DMS79 treated with DMSO at 0.1 percent for 48 hours (cell line): ENCODE results near the gene PCDHA1.
A peak's percentile ranks its signal among the peaks of the same experiment; 100 is the strongest.

Source experiments
- DNase-seq: peaks from one replicate; lab custom pipeline; 2025; lab: John Stamatoyannopoulos, UW

Gene PCDHA1

DNA sequence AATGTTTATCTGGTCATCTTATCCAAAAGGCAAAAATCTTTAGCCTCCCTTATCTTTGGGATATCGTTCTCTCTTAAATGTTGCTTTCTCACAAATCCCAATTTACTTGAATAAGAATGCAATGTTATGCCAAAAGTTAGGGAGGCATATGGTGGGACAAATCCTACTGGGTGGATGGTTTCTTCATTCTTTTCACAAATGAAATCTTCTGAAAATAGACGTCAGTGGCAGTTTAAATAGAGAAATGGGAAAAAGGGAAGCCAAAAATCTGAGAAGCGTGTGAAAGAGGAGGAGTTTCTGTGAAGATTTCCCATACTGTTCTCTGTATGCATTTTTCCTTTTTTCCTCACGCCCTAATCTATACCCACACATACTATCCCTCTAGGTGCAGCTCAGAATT is 137.7 kb downstream of the PCDHA1 start:
- DNase-seq = no peak

DNA sequence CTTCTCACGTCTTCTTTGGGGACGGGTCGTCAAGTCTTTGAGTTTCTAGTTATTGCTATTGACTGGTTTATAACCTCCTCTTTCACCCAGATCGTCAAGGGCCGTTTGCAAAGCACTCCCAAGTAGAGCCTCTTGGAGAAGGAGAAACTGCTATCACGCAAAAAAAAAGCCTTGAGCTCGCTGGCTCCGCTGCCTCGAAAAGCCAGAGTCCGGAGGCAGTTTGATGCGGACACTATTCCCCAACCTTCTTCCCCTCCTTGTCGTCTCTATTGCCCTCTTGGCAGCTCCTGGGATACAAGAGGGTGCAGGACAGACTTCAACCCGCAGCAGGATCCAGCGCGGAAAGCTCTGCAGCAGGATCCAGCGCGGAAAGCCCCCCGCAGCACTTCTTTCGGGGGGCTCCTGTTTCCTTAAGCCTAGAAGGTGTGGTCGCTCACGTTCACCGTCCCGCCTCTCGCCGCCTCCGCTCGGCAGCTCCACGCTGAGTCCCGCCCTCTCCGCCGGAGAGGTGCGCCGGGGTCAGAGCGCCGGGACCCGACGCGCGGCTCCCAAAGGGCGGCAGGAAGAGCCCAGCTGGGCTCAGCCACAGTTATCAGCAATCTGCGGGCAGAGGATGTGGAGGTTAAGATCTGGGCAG is 140.0 kb downstream of the PCDHA1 start, which contains the start of gene PCDHAC1:
PCDHAC1 (plus strand) TSS at position 494 of the 637 bp plus-strand sequence. CDS start 594 bp downstream, outside the sequence.
- peak; percentile 81 for DNase-seq

DNA sequence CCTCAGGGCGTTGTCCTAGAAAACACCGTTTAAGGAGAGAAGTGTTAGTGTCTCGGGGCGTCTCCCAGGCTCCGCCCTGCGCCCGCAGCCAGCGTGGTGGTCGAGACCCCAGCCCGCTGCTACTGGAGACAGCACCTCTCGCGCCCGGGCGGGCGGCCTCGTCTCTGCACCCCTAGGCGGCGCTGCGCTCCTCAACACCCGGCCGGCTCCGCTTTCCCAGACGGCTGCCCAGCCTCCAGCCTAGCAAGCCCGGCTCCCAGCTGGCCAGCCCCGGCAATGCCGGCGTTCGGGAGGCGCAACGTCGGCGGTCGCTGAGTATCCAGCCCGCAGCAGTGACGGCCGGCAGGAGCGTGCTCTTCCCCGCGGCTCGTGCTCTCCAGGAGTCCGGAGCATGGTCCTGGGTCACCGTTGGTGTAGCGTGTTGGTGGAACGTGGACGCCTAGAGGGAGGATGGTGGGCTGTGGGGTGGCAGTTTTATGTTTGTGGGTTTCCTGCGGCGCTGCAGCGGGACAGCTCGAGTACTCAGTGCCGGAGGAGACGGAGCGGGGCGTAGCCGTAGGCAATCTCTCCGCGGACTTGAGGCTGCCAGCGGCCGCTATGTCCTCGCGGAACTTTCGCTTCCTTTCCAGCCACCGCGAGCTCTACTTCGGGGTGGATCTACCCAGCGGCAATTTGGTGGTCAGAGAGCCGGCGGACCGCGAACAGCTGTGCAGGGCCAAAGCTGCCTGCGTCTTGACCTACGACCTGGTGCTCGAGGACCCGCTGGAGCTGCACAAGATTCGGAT is 140.7 kb downstream of the PCDHA1 start:
- DNase-seq = peak; percentile 81

DNA sequence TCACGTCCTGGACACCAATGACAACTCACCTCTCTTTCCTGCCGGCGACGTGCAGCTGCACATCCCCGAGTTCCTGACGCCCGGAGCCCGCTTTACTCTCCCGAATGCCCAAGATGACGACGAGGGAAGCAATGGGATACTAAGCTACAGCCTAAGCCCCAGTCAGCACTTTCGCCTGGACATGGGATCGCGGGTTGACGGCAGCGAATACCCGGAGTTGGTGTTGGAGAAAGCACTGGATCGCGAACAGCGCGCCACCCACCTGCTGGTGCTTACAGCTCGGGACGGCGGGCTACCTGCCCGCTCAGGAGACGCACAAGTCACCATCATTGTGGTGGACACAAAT is 141.3 kb downstream of the PCDHA1 start:
- no peak for DNase-seq

DNA sequence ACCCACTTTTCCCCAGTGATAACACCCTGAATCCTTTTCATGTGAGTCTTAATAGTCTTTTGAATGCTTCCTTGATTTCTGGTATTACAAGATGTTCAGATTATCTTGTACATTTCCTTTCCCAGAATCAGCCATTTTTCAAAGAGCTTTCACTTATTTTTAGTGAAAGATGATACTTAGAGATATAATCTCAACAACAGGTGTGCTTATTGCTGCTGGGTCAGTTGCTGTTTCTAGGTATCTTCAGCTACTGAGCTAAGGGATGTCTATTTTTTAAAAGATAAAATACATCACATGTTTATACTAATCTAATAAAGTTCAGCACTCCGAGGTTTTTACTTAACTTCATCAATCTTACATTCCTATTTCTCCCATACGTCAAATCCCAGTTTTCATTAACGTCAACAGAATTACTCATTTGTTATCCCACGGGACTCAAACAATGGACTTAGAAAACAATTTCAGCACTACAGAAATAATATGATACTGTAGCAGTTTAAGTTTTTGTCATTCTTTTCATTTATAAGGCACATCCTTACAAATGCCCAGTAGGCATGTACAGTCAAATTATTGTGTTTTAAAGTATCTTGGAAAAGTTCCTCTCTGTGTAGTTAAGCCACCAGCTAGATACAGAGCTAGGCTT is 149.1 kb downstream of the PCDHA1 start:
- no peak for DNase-seq

DNA sequence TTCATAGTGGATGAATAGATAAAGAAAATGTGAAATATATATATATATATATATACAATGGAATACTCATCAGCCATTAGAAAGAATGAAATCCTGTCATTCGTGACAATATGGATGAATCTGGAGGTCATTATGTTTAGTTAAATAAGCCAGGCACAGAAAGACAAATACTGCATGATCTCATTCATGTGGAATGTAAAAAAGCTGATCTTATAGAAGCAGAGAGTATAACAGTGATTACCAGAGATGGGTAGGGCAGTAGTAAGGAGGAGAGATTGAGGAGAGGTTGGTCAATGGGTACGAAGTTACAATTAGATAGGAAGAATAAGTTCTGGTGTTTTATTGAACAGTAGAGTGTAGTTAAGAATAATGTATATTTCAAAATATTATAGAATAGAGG is 160.6 kb downstream of the PCDHA1 start:
- DNase-seq = no peak

DNA sequence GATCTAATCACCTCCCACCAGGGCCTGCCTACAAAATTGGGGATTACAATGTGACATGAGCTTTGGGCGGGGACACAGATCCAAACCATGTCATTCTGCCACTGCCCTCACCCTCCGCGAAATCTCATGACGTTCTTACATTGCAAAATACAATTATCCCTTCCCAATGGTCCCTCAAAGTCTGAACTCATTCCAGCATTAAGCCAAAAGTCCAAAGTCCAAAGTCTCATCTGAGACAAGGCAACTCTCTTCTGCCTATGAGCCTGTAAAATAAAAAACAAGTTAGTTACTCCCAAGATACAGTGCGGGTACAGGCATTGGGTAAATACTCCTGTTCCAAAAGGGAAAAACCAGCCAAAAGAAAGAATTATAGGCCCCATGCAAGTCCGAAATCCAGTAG is 165.7 kb downstream of the PCDHA1 start:
- DNase-seq = no peak

DNA sequence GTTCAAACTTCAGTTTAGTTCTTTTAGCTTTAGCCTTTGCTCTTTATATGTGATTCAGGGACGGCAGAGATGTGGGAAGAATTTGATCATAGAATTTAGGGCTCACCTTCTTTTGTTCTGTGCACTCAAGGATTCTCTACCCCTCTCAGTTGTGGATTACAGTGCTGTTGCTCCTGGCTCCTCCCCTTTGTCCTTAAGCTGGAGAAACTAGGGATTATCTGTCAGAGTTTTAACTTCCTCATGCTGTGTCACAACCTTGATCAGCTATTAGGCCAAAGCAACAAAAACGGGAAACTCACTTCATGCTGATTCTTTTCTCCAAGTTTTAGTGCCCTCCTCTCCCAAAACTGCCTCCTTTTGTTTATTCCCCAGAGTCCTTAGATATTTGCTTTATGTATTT is 167.3 kb downstream of the PCDHA1 start:
- no peak for DNase-seq

DNA sequence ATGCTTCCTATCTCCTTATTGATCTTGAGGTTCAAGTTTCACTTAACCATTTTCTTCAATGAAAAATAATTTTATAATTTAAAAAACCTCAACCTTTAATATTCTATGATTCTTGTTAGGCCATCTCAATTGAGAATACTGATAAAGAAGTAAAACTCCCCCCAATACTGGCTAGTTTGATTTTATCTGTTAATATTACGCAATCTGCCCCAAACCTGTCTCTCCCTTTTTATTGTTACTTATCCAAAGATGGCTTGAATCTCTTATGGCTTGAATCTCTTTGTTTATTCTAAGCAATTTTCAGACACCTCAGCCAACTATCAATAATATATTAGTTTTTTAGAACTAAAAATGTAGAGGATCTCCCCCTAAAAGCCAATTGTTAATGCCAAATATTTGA is 176.2 kb downstream of the PCDHA1 start:
- DNase-seq = no peak

DNA sequence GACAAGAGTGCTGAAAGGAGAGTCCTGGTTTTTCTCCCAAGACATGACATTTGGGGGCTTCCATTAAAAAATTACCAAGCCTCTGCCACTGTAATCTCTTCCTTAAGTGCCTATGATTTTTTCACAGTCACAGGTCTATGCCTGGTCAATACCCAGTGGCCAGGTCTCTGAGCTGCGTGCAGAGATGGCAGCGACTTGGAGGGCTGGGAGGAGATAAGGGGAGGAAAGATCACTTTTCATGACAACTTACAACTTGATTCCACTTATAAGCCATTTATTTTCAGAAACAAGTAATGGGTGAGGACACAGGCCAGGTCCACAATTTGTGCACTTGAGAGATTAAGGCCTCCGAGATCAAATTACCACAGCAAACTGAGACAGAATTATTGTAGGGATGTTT is 178.4 kb downstream of the PCDHA1 start:
- DNase-seq = no peak

DNA sequence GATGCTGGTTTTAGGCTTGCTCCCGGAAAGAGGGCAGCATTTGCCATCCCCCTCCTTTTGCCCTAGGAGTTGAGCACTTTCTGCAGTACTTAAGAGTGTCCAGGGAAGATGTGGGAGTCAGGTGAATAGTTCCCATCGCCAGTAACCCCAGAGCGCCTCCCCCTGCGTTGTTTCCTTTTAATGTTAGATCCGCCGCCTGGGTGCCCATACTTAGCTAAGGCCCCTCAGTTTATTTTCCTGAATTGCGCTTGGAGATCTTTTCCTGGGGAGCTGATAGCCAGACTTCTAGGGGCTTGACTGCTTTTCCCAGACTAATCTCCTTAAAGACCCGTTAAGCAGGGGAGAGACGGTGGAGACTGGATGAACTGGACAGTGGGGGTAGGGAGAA is 180.0 kb downstream of the PCDHA1 start:
- DNase-seq = peak; percentile 24

DNA sequence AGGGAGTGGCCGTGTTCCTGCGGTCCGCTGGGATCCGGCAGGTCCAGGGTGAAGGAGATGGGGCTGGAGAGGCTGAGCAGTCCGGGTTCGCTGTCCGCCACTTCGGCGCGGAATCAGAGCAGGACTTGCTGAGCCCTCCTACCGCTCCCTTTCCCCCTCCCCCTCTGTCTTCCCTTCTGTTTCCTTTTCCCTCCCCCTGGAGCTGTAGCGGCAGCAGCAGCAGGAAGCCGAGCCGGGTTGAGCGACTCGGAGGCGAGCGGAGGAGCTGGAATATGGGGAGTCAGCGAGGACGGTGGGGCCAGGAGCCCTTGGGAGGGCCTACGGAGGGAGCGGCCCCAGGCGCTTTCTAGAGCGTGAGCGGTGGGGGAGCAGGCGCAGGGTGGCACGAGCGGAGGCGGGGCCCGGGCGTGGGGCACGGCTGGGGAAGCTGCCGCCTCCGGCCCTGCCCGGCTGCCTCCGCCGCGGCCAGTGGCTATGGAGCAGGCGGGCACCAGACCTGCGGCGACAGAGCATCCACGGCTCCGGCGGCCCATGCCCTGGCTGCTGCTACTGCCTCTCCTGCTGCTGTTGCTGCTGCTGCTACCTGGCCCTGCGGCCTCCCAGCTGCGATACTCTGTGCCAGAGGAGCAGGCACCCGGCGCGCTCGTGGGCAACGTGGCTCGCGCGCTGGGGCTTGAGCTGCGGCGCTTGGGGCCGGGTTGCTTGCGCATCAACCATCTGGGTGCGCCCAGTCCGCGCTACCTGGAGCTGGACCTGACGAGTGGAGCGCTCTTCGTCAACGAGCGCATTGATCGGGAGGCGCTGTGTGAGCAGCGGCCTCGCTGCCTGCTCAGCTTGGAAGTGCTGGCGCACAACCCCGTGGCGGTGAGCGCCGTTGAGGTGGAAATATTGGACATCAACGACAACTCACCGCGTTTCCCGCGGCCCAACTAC is 180.6 kb downstream of the PCDHA1 start, which contains the start of gene PCDHAC2:
PCDHAC2 (plus strand) TSS at position 184 of the 933 bp plus-strand sequence; CDS start at position 475, 291 bp downstream.
- peak; percentile 16 for DNase-seq

DNA sequence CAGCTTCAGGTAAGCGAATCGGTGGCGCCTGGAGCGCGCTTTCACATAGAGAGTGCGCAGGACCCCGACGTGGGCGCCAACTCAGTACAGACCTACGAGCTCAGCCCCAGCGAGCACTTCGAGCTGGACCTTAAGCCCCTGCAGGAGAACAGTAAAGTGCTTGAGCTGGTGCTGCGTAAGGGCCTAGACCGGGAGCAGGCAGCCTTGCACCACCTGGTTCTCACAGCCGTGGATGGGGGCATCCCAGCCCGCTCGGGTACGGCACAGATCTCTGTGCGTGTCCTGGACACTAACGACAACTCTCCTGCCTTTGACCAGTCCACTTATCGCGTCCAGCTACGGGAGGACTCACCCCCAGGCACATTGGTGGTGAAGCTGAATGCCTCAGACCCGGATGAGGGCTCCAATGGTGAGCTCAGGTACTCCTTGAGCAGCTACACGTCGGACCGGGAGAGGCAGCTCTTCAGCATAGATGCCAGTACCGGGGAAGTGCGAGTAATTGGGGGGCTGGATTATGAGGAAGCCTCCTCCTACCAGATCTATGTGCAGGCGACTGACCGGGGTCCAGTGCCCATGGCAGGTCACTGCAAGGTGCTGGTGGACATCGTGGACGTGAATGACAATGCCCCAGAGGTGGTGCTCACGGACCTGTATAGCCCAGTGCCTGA is 181.4 kb downstream of the PCDHA1 start:
- DNase-seq = no peak

DNA sequence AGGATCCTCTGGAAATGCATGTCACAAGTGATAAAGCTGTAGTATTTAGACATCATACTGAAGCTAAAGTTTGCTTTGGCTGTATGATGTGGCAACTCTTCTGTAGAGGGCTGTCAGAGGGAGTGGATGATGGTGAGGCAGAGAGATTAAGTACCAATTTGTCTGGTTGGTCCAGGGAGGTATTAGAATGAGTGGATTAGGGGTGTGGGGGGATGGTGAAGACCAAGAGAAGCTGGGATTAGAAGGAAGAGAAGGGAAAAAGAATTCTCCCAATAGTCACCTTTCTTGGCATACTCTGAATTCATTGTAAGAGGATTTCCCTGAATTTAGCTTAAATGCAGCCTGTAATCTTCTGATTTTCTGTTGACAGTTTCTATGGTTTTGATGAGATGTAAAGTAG is 183.9 kb downstream of the PCDHA1 start:
- no peak for DNase-seq

DNA sequence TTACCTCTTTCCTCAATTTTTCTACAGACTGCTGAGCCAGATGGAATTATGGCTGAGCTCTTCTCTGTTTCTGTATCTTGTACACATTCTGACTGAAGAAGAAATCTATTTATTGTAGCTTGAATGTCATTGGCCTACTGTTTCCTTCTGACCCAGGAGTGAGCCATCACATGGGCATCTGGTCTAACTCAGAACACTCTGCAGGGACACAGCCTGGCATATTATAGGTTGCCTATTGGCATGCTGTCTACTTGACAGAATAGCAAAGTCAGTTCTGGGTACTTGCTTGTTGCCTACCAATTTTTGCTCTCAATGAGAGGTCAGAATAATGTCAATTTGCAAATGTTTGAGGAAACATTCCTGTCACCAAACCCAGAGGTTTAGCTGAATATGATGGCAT is 187.6 kb downstream of the PCDHA1 start:
- no peak for DNase-seq

DNA sequence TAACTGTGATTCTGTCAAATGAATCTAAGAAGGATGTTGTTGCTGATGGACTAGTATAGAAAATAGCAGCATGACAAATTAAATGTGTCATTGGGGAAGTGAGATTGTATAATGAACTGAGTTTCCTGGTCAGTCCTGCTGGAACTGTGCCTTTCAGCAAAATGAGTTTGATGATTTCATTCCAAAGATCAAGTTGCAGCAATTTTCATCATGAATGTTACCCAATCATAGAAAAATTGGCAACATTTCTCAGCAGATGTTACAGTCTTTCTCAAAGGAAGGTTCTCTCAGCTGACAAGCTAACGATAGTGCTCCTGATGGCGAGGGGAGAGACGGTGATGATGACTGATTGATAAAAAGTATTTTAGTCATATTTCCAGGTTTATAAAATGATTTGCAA is 191.1 kb downstream of the PCDHA1 start:
- DNase-seq = no peak

DNA sequence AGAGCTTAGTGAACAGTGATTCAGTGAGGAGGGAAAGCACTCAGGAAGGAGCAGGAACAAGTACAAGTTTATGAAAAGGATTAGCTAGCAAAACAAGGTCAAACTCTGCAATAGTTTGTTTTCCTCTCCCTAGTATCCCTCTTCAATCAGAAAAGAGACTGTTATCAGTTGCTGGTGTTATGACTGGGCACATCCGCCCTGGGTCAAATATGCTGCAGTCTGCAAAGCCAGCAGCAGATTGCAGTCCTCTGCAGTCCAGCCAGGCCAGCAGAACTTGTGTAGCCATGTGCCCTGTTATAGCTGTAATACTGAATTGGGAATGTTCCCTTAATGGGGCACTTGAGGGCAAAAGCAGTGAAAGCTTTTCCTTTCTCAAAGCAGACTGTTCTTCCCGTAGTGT is 192.3 kb downstream of the PCDHA1 start:
- no peak for DNase-seq

DNA sequence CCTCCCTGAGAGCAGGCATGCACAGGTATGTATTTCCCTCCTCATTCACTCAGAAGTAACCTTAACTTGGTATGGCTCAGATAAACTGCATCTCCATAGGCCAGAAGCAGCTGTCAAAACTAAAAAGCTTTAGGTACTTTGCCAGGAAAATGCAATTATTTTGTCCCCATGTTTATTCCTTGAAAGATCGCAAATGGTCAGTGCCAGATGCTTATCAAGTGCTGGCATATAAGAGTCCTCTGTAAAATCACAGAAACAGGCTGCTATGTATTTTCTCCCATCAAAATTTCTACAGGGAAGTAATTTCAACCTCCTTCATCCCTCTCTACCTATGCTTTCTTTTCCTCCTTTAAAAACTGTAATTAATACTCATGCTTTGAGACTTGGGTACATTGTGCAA is 193.0 kb downstream of the PCDHA1 start:
- DNase-seq = no peak

DNA sequence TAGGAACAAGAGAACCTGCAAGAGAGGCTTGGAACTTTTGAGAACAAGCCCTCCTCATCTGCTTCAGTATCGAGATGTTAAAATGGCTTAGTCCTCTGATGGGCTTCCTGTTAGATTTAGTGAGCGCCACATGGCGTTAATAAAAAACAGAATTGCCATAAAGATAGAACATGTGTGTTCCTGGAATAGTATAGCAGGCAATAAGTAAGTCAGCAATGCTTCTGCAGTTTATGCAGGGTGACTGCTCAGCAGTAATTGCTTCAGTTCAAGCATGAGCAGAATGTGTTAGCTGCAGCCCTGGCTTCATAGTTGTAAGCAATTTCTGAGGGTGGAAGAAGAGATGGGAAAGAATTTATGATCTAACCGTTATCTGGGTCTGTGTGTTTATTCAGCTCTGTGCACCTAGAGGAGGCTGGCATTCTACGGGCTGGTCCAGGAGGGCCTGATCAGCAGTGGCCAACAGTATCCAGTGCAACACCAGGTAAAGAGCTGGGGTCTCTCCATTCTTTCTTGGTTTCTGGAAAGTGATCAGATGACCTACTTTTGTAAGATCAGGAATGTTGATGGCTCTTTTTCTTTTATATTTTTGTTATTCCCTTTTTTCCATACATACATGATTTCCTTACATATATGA is 196.3 kb downstream of the PCDHA1 start:
- no peak for DNase-seq

DNA sequence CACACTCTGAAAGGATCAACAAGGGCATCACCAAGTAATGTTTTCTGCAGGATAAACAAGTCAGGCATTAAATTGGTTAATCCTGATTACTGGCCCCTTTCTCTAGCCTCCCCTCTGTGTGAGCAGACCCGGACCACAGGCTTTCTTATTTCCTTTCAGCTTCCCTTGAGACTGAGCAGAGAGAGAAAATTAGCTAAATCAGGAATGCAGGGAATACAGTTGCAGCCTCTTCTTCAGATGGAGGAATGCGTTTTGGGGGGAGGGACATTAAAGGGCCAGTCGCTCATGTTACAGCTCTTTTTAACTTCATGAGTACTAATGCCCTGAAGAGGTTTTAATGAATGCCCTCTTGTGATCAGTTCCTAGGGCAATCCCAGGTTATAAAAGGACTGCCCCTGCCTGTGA is 200.2 kb downstream of the PCDHA1 start:
- DNase-seq = no peak

DNA sequence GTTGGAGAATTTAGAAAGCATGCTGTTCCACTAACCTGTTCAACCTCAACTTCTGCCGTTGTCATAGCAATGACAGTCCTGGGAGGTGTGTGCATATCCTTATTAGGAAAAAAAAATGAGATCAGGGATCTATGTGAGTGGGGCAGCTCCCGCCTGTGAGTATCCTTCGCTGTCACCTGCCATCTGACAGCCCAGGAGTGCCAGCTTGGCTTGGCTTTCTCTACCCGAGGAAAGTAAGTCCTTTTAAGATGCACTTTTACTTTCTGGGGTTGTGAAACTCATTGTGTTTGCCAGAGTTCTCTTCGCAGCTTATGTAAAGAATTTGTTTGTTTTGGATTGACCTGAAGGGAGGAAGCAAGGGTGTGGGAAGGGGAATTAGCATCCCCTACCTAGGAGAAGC is 202.2 kb downstream of the PCDHA1 start:
- peak; percentile 4 for DNase-seq
